Esophagus squamous epithelium (tissue), 5 donors: ENCODE measurements around the gene ZNFX1. TPM values are rescaled to one million over a fixed set of nuclear protein-coding genes. Genes with fewer than 3 reads are reported as not detected.
A peak's percentile ranks its signal among the peaks of the same experiment; 100 is the strongest.

Experiments used
- DNase-seq: peaks from one replicate; lab custom pipeline; 2025; lab: John Stamatoyannopoulos, UW
- H3K27ac ChIP-seq, 4 donors: fragments of 200-600 bp; sonication (generic); one replicate each; pipeline ENCODE4 v1.5.1; 2016 to 2019; ENCODE audit warnings: mild to moderate bottlenecking in 1 of 4
- H3K27me3 ChIP-seq, 4 donors: fragments of 200-600 bp; sonication (generic); 1 replicate in 3 of 4; 2 replicates in 1 of 4; pipeline versions ENCODE4 v1.5.1 to v1.6.0; 2017 to 2021; ENCODE audit warnings: antibody characterized with exemption in 1 of 4
- H3K36me3 ChIP-seq, 3 donors: fragments of 200-600 bp; sonication (generic); one replicate each; pipeline ENCODE4 v1.5.1; 2016 to 2019
- H3K4me1 ChIP-seq, 3 donors: fragments of 200-600 bp; sonication (generic); one replicate each; pipeline ENCODE4 v1.5.1; 2017 to 2019
- H3K4me3 ChIP-seq, 4 donors: fragments of 200-600 bp; sonication (generic); 1 replicate in 3 of 4; 2 replicates in 1 of 4; pipeline ENCODE4 v1.5.1; 2016 to 2019; ENCODE audit warnings: mild to moderate bottlenecking in 2 of 4, moderate library complexity in 1 of 4
- H3K9me3 ChIP-seq, 3 donors: fragments of 200-600 bp; sonication (generic); one replicate each; pipeline ENCODE4 v1.5.1; 2016 to 2019
- POLR2A ChIP-seq, 4 donors: fragments of 450-650 bp; IDR thresholded peaks; one replicate each; pipeline ENCODE4 v1.6.1; 2017; ENCODE audit warnings: antibody characterized with exemption in 4 of 4, mild to moderate bottlenecking in 4 of 4, moderate library complexity in 3 of 4
- WGBS, 2 donors: methylation state at CpG; one replicate each; pipeline ENCODE4 v1.1.5; 2018; 5-methylcytosine and 5-hydroxymethylcytosine counted together
- intact Hi-C: fragments of 100-400 bp; cut with DNase I; formaldehyde crosslinking; loops from one replicate; pipeline ENCODE4 v1.15.0; 2022
- total RNA-seq, 4 donors: library from RNA; depleted of rRNA; stranded (reverse); fragments of >200 nt; gene quantifications; one replicate each; pipeline ENCODE4 v1.1.0, GENCODE V29; 2016
- TF ChIP-seq, protein P1 (sequence below), 6 experiments: fragments of 450-650 bp in 4 of 6; fragments of 200-600 bp in 2 of 6; sonication (generic) in 2 of 6; IDR thresholded peaks; one replicate each; pipeline ENCODE4 v1.5.1; 2016 to 2019; ENCODE audit warnings: antibody characterized with exemption in 6 of 6, mild to moderate bottlenecking in 4 of 6, moderate library complexity in 4 of 6
- donor health status: DM: yes; HTN: yes; CAD: no.

Gene ZNFX1
- total RNA-seq, 4 donors from 2014 or later = 12.8 to 25.2 (median 17.9) TPM

DNA sequence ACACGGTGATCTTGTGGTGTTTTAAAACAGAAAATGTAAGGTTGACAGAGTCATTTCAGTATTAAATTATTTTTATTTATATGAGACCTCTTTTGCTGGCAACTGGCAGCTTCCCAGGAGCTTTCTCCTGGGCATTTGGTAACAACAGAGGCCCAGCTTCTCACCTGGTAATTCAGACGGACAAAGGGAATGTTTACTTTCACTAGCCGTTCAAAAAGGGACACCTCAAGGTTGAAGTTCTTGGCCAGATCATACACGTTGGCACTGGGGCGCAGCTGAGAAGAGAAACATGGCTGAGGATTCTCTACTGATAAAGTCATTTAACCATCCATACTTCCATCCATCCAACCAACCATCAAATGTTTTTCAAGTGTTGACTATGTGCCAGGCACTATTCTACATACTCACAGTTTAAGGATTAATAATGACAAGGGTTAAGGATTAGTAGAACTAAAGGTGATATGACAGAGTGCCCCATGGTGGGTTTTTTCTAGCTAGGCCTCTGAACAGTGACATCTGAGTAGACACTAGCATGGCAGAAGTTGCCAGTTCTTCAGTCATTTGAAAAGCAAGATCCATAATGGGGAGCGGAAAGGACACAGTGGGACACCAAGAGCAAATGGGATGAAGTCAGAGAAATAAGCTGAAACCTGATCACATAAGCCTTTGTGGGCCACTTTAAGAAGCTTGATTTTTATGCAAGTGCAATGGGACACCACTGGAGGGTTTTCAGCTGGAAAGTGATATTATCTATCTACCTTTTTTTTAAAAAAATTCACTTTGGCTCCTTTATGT lies 25.1 kb downstream of the ZNFX1 start:
- TF ChIP-seq, protein P1, sequence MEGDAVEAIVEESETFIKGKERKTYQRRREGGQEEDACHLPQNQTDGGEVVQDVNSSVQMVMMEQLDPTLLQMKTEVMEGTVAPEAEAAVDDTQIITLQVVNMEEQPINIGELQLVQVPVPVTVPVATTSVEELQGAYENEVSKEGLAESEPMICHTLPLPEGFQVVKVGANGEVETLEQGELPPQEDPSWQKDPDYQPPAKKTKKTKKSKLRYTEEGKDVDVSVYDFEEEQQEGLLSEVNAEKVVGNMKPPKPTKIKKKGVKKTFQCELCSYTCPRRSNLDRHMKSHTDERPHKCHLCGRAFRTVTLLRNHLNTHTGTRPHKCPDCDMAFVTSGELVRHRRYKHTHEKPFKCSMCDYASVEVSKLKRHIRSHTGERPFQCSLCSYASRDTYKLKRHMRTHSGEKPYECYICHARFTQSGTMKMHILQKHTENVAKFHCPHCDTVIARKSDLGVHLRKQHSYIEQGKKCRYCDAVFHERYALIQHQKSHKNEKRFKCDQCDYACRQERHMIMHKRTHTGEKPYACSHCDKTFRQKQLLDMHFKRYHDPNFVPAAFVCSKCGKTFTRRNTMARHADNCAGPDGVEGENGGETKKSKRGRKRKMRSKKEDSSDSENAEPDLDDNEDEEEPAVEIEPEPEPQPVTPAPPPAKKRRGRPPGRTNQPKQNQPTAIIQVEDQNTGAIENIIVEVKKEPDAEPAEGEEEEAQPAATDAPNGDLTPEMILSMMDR (IDR thresholded peaks at IDR 0.05) = no peak
- TF ChIP-seq POLR2A (IDR thresholded peaks at IDR 0.05) = no peak
- Histone ChIP-seq H3K27me3 (no peaks in the 10 kb centered on the region), H3K9me3 (no peaks in the 10 kb centered on the region), H3K4me3 (no peak overlapping the region), H3K27ac (no peak overlapping the region), H3K36me3 (peaks cover 49 to 100% (median 92%) of the 10 kb centered on the region in 3 donors), H3K4me1 (peaks cover 0 to 17% (median 7%) of the 10 kb centered on the region in 3 donors)
- 86 to 89% methylated on average over 6 of the region's 6 CpGs for WGBS, 2 donors
- no peak for DNase-seq
- intact Hi-C loops = no loop called here

DNA sequence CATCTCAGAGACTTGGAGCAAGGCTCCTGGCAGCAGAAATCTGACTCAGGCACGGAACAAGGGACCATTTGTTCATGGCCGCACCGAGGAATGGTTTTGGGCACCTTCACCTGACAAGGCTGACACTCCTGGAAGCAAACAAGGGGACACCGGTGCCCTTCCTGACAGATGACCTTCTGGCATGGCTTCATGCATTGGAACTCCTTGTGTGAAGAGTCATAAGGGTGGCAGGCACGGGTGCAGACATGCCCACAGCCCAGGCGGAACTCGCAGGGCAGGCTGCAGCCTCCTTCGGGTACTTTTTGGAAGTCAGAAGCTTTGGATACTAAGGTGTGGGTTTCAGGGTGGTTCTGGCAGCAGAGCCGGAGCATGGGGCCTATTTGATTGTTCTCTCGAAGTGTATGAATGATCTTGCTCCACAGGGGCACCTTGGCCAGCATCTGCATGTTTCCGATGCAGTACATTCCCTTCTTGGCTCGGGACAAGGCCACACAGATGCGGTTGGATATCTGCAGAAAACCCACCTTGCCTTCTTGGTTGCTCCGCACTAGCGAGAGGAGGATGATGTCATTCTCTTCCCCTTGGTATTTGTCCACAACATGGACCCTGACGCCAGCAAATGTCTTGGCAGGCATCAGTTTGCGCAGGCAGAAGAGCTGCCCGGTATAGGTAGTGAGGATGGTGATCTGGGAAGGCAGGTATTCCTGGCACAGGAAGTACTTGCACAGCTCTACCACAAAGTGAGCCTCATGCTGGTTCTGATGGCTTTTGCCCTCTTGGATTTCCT lies 28.8 kb downstream of the ZNFX1 start:
- H3K27me3 ChIP-seq = no peaks in the 10 kb centered on the region
- peak overlapping the region in 1 of 4 donors; percentile 28 for H3K27ac ChIP-seq
- H3K4me3 ChIP-seq = no peak overlapping the region
- H3K4me1 ChIP-seq = peaks cover 0 to 33% (median 7%) of the 10 kb centered on the region in 3 donors
- no peak for DNase-seq
- 40 to 65% methylated on average over 7 of the region's 18 CpGs for WGBS, 2 donors
- TF ChIP-seq, protein P1 (IDR thresholded peaks at IDR 0.05) = no peak
- no peak for TF ChIP-seq POLR2A (IDR thresholded peaks at IDR 0.05)
- peaks cover 32 to 99% (median 65%) of the 10 kb centered on the region in 3 donors for H3K36me3 ChIP-seq
- H3K9me3 ChIP-seq = no peaks in the 10 kb centered on the region
- intact Hi-C loops = loop anchor here (10.0 kb wide), 1 partner anchor 76 kb away; no protein-coding TSS in a partner anchor

DNA sequence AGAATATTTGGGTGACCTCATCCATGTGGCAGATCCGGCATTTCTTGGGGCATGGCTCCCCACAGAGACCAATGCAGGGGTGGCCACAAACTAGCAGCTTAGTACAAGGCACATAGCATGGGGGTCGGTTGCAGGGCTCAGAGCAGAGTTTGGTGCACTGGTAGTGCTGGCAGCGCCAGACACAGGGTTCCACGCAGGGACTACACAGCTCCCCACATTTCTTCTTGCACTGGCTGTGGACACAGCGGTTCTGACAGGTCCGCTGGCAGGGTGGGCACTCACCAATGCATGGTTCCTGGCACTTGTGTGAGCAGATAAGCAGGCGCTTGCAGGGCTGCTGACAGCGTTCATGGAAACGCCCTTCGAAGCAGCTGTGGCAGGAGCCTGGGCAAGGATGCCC lies 29.6 kb downstream of the ZNFX1 start:
- intact Hi-C loops = loop anchor here (10.0 kb wide), 1 partner anchor 76 kb away; no protein-coding TSS in a partner anchor
- Histone ChIP-seq H3K9me3 (no peaks in the 10 kb centered on the region), H3K27ac (no peak overlapping the region), H3K27me3 (no peaks in the 10 kb centered on the region), H3K4me3 (no peak overlapping the region), H3K4me1 (peaks cover 0 to 33% (median 7%) of the 10 kb centered on the region in 3 donors), H3K36me3 (peaks cover 32 to 99% (median 57%) of the 10 kb centered on the region in 3 donors)
- TF ChIP-seq POLR2A (IDR thresholded peaks at IDR 0.05) = no peak
- no CpG with 5 or more reads among the region's 10 CpGs for WGBS, 2 donors
- DNase-seq = no peak

DNA sequence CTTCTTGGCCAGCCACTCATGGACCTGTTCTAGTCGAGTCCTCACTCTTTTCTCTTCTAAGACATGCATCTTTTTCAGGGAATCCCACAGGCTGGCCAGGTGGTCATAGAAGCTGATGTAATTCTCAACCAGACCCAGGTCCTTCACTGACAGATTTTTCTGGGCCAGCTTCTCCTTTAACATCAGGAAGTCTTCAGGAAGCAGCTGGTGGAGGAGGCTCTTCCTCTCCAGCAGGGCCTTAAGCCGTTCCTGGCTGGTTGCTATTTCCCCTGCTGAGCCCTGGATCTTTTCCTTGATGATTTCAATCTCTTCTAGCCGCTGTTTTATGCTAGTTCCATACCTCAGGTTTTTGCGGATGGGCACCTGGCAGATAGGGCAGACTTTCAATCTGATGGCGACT lies 30.1 kb downstream of the ZNFX1 start:
- no peak for DNase-seq
- intact Hi-C loops = loop anchor here (10.0 kb wide), 1 partner anchor 77 kb away; no protein-coding TSS in a partner anchor

DNA sequence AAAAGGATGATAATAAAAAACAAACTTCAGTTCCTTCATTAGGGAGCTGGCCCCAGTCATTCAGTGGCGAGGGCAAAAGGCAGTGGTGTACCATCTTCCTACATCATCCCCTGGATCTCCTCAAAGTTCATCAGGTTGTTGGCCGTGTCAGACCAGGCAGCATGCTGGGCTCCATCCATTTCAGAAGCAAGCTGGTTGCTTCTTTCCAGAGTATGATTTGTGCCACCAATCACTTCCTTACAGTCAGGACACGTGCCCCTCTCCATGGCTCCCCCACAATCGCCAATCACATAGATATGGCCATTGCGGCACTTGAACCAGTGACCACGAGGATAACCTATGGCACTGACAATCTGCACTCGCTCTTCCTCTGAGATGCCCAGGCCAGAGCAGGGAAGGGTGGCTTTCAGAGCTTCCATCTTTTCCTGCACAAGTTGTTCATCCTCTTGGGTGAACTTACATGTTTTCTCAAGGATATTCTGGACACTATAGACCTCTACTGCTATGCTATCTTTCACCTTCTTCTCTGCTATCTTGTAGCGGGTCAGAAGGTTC lies 30.6 kb downstream of the ZNFX1 start:
- H3K36me3 ChIP-seq = peaks cover 35 to 99% (median 56%) of the 10 kb centered on the region in 3 donors
- H3K27me3 ChIP-seq = no peaks in the 10 kb centered on the region
- no peak for DNase-seq
- peaks cover 0 to 33% (median 7%) of the 10 kb centered on the region in 3 donors for H3K4me1 ChIP-seq
- no peak for TF ChIP-seq POLR2A (IDR thresholded peaks at IDR 0.05)
- TF ChIP-seq, protein P1 (IDR thresholded peaks at IDR 0.05) = no peak
- H3K27ac ChIP-seq = peak overlapping the region in 1 of 4 donors; percentile 65
- WGBS, 2 donors = 88 to 90% methylated on average over 7 to 8 of the region's 8 CpGs
- H3K4me3 ChIP-seq = no peak overlapping the region
- intact Hi-C loops = loop anchor here (10.0 kb wide), 1 partner anchor 78 kb away; no protein-coding TSS in a partner anchor
- no peaks in the 10 kb centered on the region for H3K9me3 ChIP-seq

More for the DNA sequence above, 30.1 kb downstream of the ZNFX1 start:
- no peak overlapping the region for H3K4me3 ChIP-seq
- H3K27me3 ChIP-seq = no peaks in the 10 kb centered on the region
- no peaks in the 10 kb centered on the region for H3K9me3 ChIP-seq
- TF ChIP-seq, protein P1 (IDR thresholded peaks at IDR 0.05) = no peak
- TF ChIP-seq POLR2A (IDR thresholded peaks at IDR 0.05) = no peak
- H3K4me1 ChIP-seq = peaks cover 0 to 33% (median 7%) of the 10 kb centered on the region in 3 donors
- WGBS, 2 donors = 68 to 70% methylated on average over 5 of the region's 5 CpGs
- H3K27ac ChIP-seq = peak overlapping the region in 1 of 4 donors; percentile 8
- H3K36me3 ChIP-seq = peaks cover 36 to 99% (median 57%) of the 10 kb centered on the region in 3 donors
